Stimulated activated CD4-positive, alpha-beta T cell treated with anti-CD3 and anti-CD28 coated beads, Interleukin-1b, Interleukin-23, amount 100 ng/mL, for 48 hours (primary cell): ENCODE data around the gene XXYLT1.
"Not testable (repeated sequence)": the region's sequence is repeated elsewhere in the genome, so short reads cannot be mapped to it uniquely, and the experiment has no call there.

Source experiments
- DNase-seq: peaks from one replicate; pipeline ENCODE4 v3.0.0-alpha.2; 2020

XXYLT1 gene

DNA sequence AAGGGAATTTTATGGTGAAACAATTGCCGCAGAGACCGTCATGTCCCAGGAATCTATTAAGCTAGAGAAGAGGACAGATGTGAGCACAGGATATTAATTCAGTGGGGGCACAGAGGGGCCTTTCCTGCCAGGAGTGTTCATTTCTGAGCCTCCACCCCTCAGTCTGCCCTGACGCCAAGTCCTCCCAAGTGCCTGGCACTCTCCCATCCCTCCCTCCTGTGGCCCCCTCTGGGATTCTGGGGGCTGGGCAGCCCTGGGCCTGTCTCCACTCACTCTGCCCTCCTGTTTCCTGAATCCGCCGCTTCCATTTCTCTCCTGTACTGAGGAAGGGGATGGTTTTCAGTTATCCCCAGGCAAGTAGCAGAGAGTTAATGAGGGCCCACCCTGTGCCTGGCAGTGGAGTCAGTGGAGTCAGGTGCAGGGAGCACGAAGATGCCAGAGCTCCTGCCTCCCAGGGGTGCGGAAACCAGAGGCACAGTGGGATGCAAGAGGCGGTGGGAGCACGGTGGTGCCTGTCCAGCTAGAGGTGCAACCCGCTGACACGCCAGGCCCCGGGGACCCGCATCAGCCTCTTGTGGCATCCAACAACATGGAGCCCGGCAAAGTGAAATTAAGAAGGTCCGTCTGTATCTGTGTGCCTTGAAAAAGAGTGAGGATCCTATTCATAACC lies 212.5 kb downstream of the XXYLT1 start:
- DNase-seq: no peak

DNA sequence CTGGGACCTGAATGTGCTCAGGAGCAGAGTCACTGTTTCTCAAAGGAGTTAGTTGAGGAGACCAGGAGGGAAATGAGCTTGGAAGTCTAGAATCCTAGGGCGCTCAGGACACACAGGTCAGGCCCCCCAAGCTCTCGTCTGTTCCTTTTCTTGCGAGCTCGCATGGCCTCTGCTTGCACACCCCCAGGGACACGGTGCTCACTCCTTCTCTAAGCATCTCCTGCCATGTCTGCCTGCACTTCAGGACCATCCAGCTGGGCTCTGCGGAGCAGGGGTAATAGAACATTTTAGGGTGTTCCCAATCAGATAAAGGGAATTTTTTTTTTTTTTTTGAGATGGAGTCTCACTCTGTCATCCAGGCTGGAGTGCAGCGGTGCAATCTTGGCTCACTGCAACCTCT lies 213.2 kb downstream of the XXYLT1 start:
- DNase-seq: no peak

DNA sequence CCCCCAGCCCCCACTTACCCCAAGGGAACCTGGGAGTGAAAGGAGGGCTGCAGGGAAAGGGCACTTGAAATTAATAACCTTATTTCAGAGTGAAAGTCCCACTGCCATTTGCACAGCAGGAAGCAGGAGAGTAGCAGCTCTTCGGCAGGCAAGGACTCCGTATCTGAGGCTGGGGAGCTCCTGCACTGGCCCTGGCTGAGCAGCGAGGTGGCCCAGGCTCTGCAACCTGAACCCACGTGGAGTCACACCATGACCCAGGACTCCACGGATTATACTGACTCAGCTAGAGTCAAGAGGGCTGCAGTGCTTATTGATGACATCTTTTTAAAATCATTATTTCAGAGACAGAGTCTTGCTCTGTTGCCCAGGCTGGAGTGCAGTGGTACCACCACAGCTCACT lies 214.5 kb downstream of the XXYLT1 start:
- no peak for DNase-seq

GRCh38 chr3:195054311-195054710 lies 216.6 kb downstream of the XXYLT1 start:
- no peak for DNase-seq

- DNase-seq: no peak
Observed at GRCh38 chr3:195052939-195053338, 218.0 kb downstream of the XXYLT1 start.

- not testable (repeated sequence) for DNase-seq
Observed at GRCh38 chr3:195050296-195050695, 220.7 kb downstream of the XXYLT1 start.

- DNase-seq: no peak
Observed at GRCh38 chr3:195048059-195048905, 222.7 kb downstream of the XXYLT1 start.

- DNase-seq: no peak
Observed at GRCh38 chr3:195047536-195047935, 223.4 kb downstream of the XXYLT1 start.

GRCh38 chr3:195046441-195046840 lies 224.5 kb downstream of the XXYLT1 start:
- DNase-seq: no peak

DNA sequence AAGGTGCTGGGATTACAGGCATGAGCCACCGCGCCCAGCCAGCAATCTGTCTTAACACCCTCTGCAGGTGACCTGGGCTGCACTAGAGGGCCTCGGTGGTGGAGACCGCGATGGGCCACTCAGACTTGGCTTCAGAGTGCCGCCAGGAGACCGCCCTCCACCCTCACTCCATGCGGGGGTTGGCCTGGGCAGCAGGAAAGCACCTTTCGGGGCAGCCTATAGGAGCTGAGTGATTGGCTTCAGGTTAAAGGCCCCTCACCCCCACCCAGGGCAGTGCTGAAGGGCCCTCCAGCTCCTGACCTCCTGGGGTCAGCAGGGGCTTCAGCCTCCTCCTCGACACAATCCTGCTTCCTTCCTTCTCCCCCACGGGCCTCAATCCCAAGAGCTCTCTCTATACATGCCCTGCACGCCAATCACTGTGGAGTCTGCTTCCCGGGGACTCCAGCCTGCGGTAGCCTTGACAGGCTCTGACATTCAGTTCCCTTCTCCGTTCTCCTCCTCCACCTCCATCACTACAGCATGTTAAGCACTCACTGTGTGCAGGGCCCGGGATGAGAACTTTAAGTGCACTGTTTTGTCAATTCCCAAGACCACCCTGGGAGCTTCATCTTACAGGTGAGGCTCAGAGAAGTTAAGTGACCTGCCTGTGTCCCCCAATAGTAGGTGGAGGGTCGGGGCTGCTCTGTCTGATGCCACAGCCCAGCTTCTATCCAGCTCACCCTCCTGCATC lies 225.3 kb downstream of the XXYLT1 start:
- no peak for DNase-seq

DNA sequence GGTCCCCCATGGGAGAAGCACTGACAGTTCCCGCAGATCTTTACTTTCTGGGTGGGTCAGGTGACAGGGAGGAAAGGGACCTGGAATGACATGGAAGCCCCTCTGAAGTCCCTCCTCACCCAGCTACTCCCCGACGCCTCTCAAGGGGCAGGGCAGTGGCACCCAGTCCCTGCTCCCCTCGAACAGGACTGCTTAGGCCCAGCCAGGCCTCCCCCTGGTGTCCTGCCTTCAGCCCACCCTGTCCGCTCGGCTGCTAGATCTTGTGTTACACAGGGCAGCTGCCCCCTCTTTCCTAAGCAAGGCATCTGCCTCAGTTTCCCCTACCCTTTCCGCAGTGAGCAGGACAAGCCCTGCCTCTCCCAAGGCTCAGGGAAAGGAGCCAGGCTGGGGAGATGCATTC lies 226.5 kb downstream of the XXYLT1 start:
- DNase-seq: no peak

DNA sequence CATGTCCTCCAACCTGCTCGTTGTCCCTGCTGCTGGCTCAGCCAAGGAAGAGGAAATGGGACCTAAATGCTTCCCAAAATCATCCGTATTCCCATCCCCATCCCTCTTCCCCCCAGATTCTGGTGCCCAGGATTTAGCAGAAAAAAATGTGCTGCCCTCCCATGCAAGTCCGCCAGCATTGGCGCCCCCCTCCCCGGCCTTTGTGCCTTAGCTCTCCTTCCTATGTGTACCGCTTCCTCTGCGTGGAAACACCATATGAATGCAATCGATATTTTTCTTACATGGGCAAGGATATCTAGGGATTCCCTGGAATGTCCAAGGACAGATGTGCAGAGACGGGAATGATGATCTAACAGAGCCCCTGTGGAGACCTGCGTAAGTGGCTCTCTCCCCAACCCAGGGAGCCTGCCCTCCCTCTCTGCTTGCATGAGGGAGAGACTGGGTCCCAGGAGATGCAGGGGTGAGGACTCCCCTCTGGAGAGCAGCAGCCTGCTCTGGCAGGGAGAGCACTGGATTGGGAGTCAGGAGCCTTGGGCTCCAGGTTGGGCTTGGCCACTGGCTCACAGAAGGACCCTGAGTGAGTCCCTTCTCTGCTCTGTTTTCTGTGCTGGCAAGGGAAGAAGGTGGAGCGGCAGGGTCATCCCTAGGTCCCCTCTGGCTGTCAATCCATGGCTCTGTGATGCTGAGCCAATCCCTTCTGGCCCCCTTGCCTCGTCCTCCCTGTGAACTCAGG lies 227.2 kb downstream of the XXYLT1 start:
- DNase-seq: no peak

GRCh38 chr3:195042743-195043606 lies 228.0 kb downstream of the XXYLT1 start:
- no peak for DNase-seq

GRCh38 chr3:195041871-195042742 lies 228.9 kb downstream of the XXYLT1 start:
- DNase-seq: no peak

- DNase-seq: no peak
Observed at GRCh38 chr3:195040773-195041520, 230.0 kb downstream of the XXYLT1 start.

GRCh38 chr3:195040094-195040493 lies 230.9 kb downstream of the XXYLT1 start:
- no peak for DNase-seq

DNA sequence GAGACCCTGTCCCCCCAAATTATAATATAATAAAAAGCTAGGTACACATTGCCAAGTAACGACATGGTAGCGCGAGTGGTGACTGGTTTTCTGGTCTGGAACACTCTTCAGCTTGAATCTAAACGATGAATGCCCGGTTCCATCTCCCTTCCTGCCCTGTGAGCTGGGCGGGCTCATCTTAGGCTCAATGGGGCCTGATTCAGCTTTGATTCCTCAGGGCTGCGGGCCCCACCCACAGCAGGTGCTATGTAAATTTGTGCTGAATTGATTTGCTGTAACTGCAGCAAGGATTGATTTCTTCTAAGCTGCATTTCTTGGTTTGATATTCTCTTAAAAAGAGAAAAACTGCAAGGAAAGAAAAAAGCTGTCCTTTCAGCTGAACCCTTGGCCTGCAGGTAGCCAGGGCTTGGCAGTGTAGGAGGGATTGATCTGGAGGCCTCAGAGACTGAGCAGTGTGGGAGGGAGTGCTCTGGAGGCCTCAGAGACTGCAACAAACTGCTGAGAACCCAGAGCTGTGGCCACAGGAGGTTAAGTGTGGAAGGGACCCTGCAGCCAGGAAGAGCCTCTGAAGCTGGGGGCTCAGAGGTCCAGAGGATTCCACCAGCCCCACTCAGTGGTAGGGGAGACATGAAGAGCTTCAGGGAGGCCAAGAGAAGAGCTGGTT lies 231.6 kb downstream of the XXYLT1 start:
- no peak for DNase-seq

GRCh38 chr3:195038161-195038560 lies 232.8 kb downstream of the XXYLT1 start:
- DNase-seq: no peak

DNA sequence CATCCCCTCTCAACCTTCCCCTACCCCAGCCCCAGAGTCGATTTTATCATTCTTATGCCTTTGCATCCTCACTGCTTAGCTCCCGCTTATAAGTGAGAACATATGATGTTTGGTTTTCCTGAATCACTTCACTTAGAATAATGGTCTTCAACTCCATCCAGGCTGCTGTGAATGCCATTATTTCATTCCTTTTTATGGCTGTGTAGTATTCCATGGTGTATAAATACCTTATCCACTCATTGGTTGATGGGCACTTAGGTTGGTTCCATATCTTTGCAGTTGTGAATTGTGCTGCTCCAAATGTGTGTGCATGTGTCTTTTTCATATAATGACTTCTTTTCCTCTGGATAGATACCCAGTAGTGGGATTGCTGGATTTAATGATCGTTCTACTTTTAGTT lies 233.4 kb downstream of the XXYLT1 start:
- DNase-seq: not testable (repeated sequence)

DNA sequence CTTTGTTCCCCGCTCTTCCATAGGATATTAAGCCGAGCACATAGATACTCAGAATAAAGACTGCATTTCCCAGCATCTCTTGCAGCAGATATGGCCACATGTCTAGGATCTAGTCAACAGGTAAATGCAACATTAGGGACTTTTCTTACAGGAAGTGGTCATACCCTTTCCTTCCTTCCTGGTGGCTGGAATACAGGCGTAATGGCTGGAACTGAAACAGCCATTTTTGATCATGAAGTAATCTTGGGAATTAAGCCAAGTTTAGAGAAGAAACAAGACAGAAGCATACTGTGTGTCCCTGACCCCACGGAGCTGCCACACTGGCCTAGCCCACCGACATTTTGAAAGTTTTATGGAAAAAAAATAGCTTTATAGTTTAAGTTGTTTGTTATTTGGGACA lies 234.0 kb downstream of the XXYLT1 start:
- DNase-seq: no peak
